GM21825 (cell line): Measurements from ENCODE around the gene MATR3.
"Not testable (repeated sequence)": the region's sequence is repeated elsewhere in the genome, so short reads cannot be mapped to it uniquely, and the experiment has no call there.

Experiments
- ATAC-seq: cut with Tn5 transposase; IDR thresholded peaks from one replicate; pipeline ENCODE4 v1.9.1; 2021; ENCODE audit warnings: mild to moderate bottlenecking, moderate library complexity; ENCODE audit not compliant: unreplicated experiment

The MATR3 gene

GRCh38 chr5:139344177-139344576 is 50.6 kb downstream of the MATR3 start:
- ATAC-seq: no peak

GRCh38 chr5:139345442-139345841 is 51.9 kb downstream of the MATR3 start:
- ATAC-seq: not testable (repeated sequence)

- ATAC-seq: not testable (repeated sequence)
Observed at GRCh38 chr5:139347863-139348262, 54.3 kb downstream of the MATR3 start.

DNA sequence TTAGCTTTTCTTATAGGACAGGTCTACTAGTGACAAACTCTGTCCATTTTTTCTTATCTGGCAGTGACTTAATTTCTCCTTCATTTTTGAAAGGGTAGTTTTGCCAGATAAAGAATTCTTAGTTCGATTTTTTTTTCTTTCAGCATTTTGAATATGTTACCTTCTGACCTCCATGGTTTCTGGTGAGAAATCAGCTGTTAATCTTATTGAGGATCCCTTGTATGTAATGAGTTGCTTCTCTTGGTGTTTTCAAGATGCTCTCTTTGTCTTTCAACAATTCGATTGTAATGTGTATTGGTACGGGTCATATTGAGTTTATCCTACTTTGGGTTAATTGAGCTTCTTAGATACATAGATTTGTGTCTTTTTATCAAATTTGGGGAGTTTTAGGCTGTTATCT is 60.6 kb downstream of the MATR3 start:
- ATAC-seq: no peak

DNA sequence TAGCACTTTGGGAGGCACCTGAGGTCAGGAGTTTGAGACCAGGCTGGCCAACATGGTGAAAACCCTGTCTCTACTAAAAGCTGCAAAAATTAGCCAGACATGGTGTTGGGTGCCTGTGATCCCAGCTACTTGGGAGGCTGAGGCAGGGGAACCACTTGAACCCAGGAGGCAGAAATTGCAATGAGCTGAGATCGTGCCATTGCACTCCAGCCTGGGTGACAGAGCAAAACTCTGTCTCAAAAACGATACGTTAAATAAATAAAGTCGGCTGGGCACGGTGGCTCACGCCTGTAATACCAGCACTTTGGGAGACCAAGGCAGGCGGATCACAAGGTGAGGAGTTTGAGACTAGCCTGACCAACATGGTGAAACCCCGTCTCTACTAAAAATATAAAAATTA is 62.4 kb downstream of the MATR3 start:
- ATAC-seq: not testable (repeated sequence)

DNA sequence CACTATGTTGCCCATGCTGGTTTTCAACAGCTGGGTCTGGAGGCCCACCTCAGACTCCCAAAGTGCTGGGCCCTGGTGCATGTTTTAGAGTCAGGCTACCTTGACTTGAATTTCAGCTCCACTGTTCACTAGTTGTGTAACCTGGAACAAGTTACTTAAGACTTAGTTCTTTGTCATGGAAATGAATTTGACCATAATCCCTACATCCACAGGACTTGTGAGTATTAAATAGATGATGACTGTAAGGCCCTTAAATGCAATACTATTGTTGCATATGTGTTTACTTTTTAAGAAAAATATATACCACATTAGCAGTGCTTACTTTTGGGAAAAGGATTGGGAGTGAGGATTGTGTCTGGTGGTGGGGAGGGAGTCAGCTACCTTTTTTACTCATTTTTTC is 64.5 kb downstream of the MATR3 start:
- no peak for ATAC-seq

DNA sequence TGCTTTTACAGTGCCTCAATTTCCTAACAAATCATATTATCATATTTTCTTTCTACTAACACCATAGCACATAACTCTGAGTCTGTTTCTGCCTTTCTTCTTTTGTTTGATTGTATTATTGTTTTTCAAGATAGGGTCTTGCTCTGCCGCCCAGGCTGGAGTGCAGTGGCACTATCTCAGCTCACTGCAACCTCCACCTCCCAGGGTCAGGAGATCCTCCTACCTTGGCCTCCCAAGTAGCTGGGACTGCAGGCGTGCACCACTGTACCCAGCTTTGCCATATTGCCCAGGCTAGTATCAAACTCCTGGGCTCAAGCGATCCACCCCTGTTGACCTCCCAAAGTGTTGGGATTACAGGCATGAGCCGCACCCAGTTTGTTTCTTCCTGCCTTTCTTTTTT is 66.8 kb downstream of the MATR3 start:
- no peak for ATAC-seq

- ATAC-seq: no peak
Observed at GRCh38 chr5:139361835-139362429, 68.4 kb downstream of the MATR3 start.

DNA sequence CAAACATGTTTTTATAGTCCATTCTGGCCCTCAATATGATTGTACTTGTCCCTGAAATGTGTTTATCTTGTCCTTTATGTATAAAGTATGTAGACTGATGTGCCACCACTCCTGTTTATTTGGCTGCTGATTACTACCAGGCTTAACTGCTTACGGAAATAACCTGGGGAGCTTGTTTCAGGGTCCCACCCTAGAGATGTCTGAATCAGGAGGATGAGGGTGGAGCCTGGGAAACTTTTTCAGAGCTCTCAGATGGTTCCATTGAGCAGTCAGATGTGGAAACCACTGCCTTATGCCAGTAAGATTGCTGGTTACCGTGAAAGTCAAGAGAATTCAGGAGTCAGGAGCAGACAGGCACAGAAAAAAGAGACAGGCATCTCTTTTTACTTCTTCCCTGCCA is 70.4 kb downstream of the MATR3 start:
- ATAC-seq: no peak

DNA sequence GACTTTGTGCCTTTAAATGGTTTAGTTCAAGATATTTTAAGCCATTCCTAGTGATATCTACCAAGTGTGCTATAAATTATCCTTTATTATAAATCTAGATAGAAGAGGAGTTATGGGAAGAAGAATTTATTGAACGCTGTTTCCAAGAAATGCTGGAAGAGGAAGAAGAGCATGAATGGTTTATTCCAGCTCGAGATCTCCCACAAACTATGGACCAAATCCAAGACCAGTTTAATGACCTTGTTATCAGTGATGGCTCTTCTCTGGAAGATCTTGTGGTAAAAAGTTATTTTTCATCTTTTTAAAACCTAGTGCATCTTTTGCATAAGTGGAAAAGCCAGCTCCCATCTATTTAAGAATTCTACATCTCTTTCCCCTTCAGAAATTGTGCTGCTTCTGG is 70.9 kb downstream of the MATR3 start:
- ATAC-seq: no peak

GRCh38 chr5:139368613-139369012 is 75.1 kb downstream of the MATR3 start:
- no peak for ATAC-seq

- no peak for ATAC-seq
Observed at GRCh38 chr5:139369181-139369580, 75.6 kb downstream of the MATR3 start.

- ATAC-seq: no peak
Observed at GRCh38 chr5:139371482-139372435, 78.2 kb downstream of the MATR3 start.

GRCh38 chr5:139374909-139375308 is 81.4 kb downstream of the MATR3 start:
- no peak for ATAC-seq

GRCh38 chr5:139376364-139376763 is 82.8 kb downstream of the MATR3 start:
- no peak for ATAC-seq

DNA sequence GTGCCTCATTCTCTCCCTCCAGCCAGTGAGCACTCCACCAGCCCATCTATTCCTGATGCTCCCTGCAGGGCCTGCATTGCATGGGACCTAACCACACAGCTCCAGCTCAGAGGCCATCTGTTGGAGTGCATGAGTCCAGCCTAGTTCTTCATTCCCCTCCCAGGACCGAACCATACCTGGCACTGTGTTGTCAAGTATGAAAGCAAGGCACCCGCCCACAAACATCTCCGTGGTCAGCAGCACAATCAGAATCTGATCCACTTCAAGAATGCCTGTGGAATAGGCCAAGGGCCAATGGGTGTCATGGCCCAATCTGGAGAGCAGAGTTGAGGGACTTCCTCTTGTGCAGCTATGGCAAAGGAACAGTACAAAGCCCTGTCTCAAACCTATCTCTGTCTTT is 83.7 kb downstream of the MATR3 start:
- ATAC-seq: no peak

GRCh38 chr5:139378101-139378825 is 84.7 kb downstream of the MATR3 start:
- no peak for ATAC-seq

DNA sequence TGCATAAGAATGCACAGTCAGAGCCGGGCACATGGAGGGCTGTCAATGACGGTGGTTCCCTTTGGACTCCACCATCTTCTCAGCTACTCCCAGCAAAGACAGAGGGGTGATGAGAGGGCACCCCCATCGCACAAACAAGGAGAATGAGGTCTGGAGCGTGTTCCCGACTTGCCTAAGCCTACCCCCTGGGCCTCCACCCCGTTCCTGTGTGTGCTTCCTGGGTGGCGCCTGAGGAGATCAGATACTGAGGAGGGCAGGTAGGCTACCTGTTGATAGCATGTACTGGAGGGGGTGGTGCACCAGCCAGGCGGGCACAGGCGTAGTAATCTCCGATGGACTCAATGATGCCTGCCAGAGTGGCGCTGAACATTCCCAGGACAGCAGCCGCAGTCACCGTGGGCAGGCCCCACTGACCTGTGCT is 85.4 kb downstream of the MATR3 start:
- no peak for ATAC-seq

- no peak for ATAC-seq
Observed at GRCh38 chr5:139379626-139380449, 86.3 kb downstream of the MATR3 start.
